Breast epithelium (tissue), 4 donors: ENCODE results near the gene STAT6. TPM values are rescaled to one million over a fixed set of nuclear protein-coding genes. Genes with fewer than 3 reads are reported as not detected.

Experiments used
- DNase-seq, 2 donors: peaks; one replicate each; pipeline ENCODE4 v3.0.0-alpha.2; 2019; ENCODE audit warnings: low spot score in 2 of 2
- H3K27ac ChIP-seq, 2 donors: fragments of 200-600 bp; sonication (generic) in 1 of 2; one replicate each; pipeline ENCODE4 v1.5.1; 2016 to 2019; ENCODE audit warnings: mild to moderate bottlenecking in 1 of 2
- H3K27me3 ChIP-seq, 2 donors: fragments of 200-600 bp; sonication (generic) in 1 of 2; one replicate each; pipeline versions ENCODE4 v1.5.1 to v1.6.0; 2017 to 2019; ENCODE audit warnings: control low read depth in 1 of 2, mild to moderate bottlenecking in 1 of 2
- H3K36me3 ChIP-seq: fragments of 200-600 bp; one replicate; pipeline ENCODE4 v1.5.1; 2019
- H3K4me1 ChIP-seq, 2 donors: fragments of 200-600 bp; sonication (generic); one replicate each; pipeline ENCODE4 v1.5.1; 2016 to 2019; ENCODE audit warnings: control low read depth in 1 of 2
- H3K4me3 ChIP-seq, 3 donors: fragments of 200-600 bp; sonication (generic); 1 replicate in 2 of 3; 2 replicates in 1 of 3; pipeline ENCODE4 v1.5.1; 2016 to 2019; ENCODE audit warnings: mild to moderate bottlenecking in 3 of 3, moderate library complexity in 2 of 3
- H3K9me3 ChIP-seq, 2 donors: fragments of 200-600 bp; sonication (generic) in 1 of 2; one replicate each; pipeline ENCODE4 v1.5.1; 2016 to 2019; ENCODE audit warnings: control low read depth in 1 of 2
- POLR2A ChIP-seq: fragments of 450-650 bp; IDR thresholded peaks from one replicate; pipeline ENCODE4 v1.6.1; 2016; ENCODE audit warnings: antibody characterized with exemption, mild to moderate bottlenecking, moderate library complexity
- POLR2AphosphoS5 ChIP-seq, 3 donors: sonication (generic); formaldehyde crosslinking; IDR thresholded peaks; one replicate each; pipeline ENCODE4 v1.6.1; 2017; ENCODE audit warnings: antibody characterized with exemption in 3 of 3
- intact Hi-C: fragments of 100-400 bp; cut with DNase I; formaldehyde crosslinking; loops from one replicate; pipeline ENCODE4 v1.15.1; 2023; ENCODE audit warnings: low total_unique reads
- total RNA-seq, 3 donors: library from RNA; depleted of rRNA; stranded (reverse); fragments of >200 nt; gene quantifications; one replicate each; pipeline ENCODE4 v1.1.0, GENCODE V29; 2016
- TF ChIP-seq, protein P1 (sequence below), 3 donors: fragments of 450-650 bp; IDR thresholded peaks; one replicate each; pipeline ENCODE4 v1.5.1; 2016 to 2017; ENCODE audit warnings: antibody characterized with exemption in 3 of 3, mild to moderate bottlenecking in 3 of 3, moderate library complexity in 3 of 3

STAT6 gene
- total RNA-seq, 3 donors from 2014 or later, result 139 to 147 (median 146) TPM

DNA sequence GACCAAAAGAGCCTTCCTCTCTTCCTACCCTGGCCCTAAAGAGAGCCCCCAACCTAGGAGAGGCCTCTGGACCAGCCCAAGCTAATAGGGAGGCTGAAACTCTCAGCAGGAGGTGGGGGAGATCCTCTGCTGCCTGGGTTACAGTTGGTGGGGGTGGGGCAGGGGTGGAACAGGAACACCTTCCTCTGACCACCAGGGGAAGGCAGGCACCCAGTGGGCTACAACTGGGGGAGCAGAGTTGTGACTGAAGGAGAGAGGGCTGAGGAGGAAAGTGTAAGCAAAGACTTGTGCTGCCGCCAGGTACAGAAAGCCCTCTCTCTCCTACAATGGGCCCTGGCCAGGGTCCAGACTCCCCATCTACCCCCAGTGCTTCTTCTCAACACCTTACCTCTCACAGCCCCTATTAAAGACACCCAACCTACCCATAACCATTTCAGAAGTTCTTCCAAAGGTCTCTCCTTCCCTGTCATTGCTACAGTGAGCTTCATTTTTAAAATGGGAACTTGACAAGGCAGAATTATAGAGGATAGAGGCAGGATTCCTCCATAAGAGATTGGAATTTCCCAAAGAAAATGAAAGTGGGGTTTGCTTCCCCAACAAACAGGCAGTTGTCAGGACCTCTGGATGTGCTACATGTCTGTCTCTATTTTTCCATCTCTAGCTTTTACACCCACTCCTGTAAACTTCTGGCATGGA lies 62.6 kb downstream of the STAT6 start:
- Histone ChIP-seq H3K4me1 (no peaks in the 10 kb centered on the region), H3K4me3 (no peak overlapping the region), H3K36me3 (no peaks in the 10 kb centered on the region), H3K27me3 (no peaks in the 10 kb centered on the region), H3K9me3 (no peaks in the 10 kb centered on the region), H3K27ac (no peak overlapping the region)
- intact Hi-C loops, result no loop called here
- no peak for DNase-seq
- TF ChIP-seq, protein P1, sequence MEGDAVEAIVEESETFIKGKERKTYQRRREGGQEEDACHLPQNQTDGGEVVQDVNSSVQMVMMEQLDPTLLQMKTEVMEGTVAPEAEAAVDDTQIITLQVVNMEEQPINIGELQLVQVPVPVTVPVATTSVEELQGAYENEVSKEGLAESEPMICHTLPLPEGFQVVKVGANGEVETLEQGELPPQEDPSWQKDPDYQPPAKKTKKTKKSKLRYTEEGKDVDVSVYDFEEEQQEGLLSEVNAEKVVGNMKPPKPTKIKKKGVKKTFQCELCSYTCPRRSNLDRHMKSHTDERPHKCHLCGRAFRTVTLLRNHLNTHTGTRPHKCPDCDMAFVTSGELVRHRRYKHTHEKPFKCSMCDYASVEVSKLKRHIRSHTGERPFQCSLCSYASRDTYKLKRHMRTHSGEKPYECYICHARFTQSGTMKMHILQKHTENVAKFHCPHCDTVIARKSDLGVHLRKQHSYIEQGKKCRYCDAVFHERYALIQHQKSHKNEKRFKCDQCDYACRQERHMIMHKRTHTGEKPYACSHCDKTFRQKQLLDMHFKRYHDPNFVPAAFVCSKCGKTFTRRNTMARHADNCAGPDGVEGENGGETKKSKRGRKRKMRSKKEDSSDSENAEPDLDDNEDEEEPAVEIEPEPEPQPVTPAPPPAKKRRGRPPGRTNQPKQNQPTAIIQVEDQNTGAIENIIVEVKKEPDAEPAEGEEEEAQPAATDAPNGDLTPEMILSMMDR (IDR thresholded peaks at IDR 0.05), result no peak
- TF ChIP-seq POLR2AphosphoS5 (IDR thresholded peaks at IDR 0.05), result no peak

DNA sequence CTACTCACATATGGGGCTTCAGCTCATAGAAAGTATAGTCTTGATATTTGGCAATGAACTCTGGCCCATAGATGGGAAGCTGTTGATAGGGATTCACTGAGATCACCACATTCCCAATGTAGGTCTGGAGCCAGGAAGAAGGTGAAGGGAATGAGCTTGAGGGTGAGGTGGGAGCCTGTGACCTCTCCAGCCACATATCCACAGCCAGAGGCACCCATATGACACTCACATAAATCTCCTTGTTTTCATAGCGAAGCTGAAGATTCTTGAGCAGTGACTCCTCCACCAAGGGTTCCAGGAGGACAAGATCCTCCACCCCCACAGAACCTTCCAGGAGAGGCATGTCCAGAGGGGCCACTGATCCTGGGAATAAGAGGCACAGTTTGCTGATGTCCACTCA lies 63.2 kb downstream of the STAT6 start:
- no peak overlapping the region for H3K27ac ChIP-seq
- DNase-seq, result no peak
- intact Hi-C loops, result no loop called here

DNA sequence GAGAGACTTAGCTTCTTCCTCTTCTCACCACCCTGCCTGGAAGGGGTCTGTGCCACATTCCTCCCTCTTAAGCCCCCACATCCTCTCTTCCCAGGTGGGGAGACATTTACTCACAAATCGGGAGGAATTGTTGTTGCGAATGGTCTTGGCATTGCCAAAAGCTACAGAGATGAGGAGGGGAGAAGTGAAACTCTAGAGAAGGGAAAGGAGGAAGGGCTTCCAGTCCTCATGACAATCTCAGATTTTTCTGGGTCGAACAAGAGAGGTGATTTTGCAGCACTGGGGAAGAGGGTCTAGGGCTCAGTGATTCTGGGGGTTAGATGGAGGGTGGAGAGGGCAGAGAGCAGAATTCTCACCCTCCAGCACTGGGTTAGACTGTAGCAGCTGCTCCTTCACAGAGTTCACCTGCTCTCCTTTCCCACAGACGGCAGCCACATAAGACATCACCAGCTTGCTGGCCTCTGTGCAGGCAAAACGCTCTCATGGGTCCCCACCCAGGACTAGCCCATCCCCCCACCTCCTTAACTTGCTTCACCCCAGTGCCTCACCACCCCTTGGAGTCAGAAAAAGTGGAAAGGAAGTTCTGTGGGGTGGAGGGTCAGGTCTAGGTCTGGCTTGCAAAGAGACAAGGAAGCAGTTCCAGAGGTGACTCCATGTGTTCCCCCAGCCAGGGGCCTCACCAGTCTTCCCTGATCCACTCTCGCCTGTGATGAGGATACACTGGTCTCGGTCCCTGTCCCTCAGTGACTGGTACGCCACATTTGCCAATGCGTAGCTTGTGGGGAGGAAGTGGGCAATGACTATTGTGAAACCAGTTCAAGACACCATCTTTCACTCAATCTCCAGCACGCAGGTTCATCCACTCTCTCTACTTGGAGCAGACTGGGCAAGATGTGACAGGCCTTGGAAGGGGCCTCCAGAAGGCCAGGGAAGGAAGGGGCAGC lies 63.9 kb downstream of the STAT6 start:
- no peak overlapping the region for H3K27ac ChIP-seq
- no peak for TF ChIP-seq POLR2AphosphoS5 (IDR thresholded peaks at IDR 0.05)
- TF ChIP-seq, protein P1 (IDR thresholded peaks at IDR 0.05), result no peak
- TF ChIP-seq POLR2A, result no peak
- H3K36me3 ChIP-seq, result no peaks in the 10 kb centered on the region

More for the DNA sequence above, 63.2 kb downstream of the STAT6 start:
- TF ChIP-seq POLR2A (no peak), POLR2AphosphoS5 (IDR thresholded peaks at IDR 0.05) (no peak)
- TF ChIP-seq, protein P1 (IDR thresholded peaks at IDR 0.05), result no peak
- no peaks in the 10 kb centered on the region for H3K9me3 ChIP-seq
- H3K27me3 ChIP-seq, result no peaks in the 10 kb centered on the region
- H3K36me3 ChIP-seq, result no peaks in the 10 kb centered on the region
- H3K4me3 ChIP-seq, result no peak overlapping the region
- H3K4me1 ChIP-seq, result no peaks in the 10 kb centered on the region

DNA sequence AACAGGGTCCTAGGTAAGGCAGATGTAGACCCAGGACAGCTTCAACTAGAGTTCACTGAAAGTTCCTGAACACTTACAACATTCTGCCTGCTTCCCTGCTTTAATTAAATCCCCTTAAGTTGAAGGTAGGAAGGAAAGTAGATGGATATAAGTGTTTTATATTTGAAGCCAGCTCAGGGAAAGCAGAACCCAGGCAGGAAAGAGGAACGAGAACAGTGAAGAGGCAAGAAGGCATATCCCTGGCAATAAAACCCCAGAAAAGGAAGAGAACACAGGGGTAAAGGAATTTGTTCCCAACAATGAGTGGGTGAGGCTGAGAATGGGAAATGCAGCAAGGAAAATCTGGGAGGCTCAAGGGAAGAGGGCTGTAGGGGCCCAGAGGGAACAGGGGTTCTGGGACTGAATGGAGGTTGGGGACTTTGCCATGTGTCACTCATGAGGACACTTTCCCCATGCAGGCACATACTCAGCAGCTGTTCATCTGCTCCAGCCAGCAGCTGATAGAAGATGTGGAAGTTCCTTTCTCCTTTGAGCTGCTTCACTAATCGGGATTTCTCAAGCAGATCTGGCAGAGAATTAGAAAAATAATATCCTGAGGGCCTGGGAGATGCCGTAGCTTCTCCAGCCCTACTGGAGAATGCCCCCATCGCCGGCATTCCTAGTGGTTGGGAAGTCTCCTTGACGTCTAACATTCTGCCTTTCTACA lies 64.9 kb downstream of the STAT6 start:
- Histone ChIP-seq H3K36me3 (no peaks in the 10 kb centered on the region), H3K9me3 (no peaks in the 10 kb centered on the region), H3K27me3 (no peaks in the 10 kb centered on the region), H3K27ac (no peak overlapping the region), H3K4me3 (no peak overlapping the region), H3K4me1 (no peaks in the 10 kb centered on the region)
- DNase-seq, result no peak
- intact Hi-C loops, result no loop called here
- TF ChIP-seq, protein P1 (IDR thresholded peaks at IDR 0.05), result no peak
- TF ChIP-seq POLR2AphosphoS5 (IDR thresholded peaks at IDR 0.05), result no peak
- TF ChIP-seq POLR2A, result no peak

More for the DNA sequence above, 63.9 kb downstream of the STAT6 start:
- Histone ChIP-seq H3K9me3 (no peaks in the 10 kb centered on the region), H3K4me3 (no peak overlapping the region), H3K27me3 (no peaks in the 10 kb centered on the region), H3K4me1 (no peaks in the 10 kb centered on the region)
- no peak for DNase-seq
- intact Hi-C loops, result no loop called here

Other genes with a start within 250 kb of the STAT6 start
- not detected for gene SDR9C7, start 177.0 kb downstream of the STAT6 start, total RNA-seq
- 1 to 10 TPM in 1 of 3 donors, under 1 TPM in 2; 0.48 to 1.3 (median 0.59) TPM for gene RDH16, start 153.8 kb downstream of the STAT6 start, total RNA-seq
- 1 to 10 TPM; 4.3 to 6.6 (median 6.1) TPM for gene ZBTB39, start 104.8 kb downstream of the STAT6 start, total RNA-seq
- not detected for gene TAC3, start 94.8 kb downstream of the STAT6 start, total RNA-seq
- 1 to 10 TPM in 1 of 3 donors, under 1 TPM in 2; 0.15 to 2.2 (median 0.98) TPM for gene MYO1A, start 61.2 kb downstream of the STAT6 start, total RNA-seq
- 10 to 100 TPM in 2 of 3 donors, 1 to 10 TPM in 1; 6.9 to 13.3 (median 10.9) TPM for gene NEMP1, start 32.6 kb downstream of the STAT6 start, total RNA-seq
- 10 to 100 TPM in 2 of 3 donors, 1 to 10 TPM in 1; 9.0 to 33.2 (median 24.6) TPM for gene NAB2, start 22.2 kb downstream of the STAT6 start, total RNA-seq
- gene LRP1, start 17.1 kb upstream of the STAT6 start, total RNA-seq, result 100 to 1,000 TPM; 102 to 894 (median 240) TPM
- gene LRP1-AS, start 36.3 kb upstream of the STAT6 start, total RNA-seq, result not detected
- under 1 TPM in 1 of 3 donors, not detected in 2; 0.33 TPM for gene NXPH4, start 105.4 kb upstream of the STAT6 start, total RNA-seq
- 10 to 100 TPM; 37.9 to 63.3 (median 46.7) TPM for gene SHMT2, start 118.3 kb upstream of the STAT6 start, total RNA-seq
- gene STAC3, start 139.8 kb upstream of the STAT6 start, total RNA-seq, result 1 to 10 TPM in 2 of 3 donors, under 1 TPM in 1; 0.98 to 3.2 (median 1.6) TPM